SU-DHL-6 (cell line): ENCODE data around the gene ABCC4.

Experiments used
- H2AFZ ChIP-seq: fragments of 200-600 bp; sonication (generic); 2 replicates; pipeline ENCODE4 v1.6.1; 2014; ENCODE audit warnings: low read depth, mild to moderate bottlenecking, moderate library complexity, mixed read lengths, antibody characterized with exemption, low read length; ENCODE audit not compliant: severe bottlenecking
- H3F3A ChIP-seq: fragments of 200-600 bp; shearing (Covaris generic); 2 replicates; pipeline ENCODE4 v1.6.0; 2016; ENCODE audit warnings: antibody characterized with exemption, mild to moderate bottlenecking; ENCODE audit not compliant: insufficient read depth
- H3K27ac ChIP-seq: fragments of 200-600 bp; sonication (generic); 2 replicates; pipeline ENCODE4 v1.5.1; 2016; ENCODE audit warnings: low read depth, mild to moderate bottlenecking, low read length, moderate library complexity, mixed read lengths
- H3K27me3 ChIP-seq: fragments of 200-600 bp; sonication (generic), shearing (Covaris generic); 2 replicates; pipeline ENCODE4 v1.6.0; 2014; ENCODE audit warnings: mild to moderate bottlenecking, low read length
- H3K36me3 ChIP-seq: fragments of 200-600 bp; sonication (generic); 2 replicates; pipeline ENCODE4 v1.6.1; 2014; ENCODE audit warnings: mild to moderate bottlenecking, low read length, mixed read lengths
- H3K4me2 ChIP-seq: fragments of 300-600, 200-600 bp; shearing (Covaris generic), sonication (generic); 2 replicates; pipeline ENCODE4 v1.6.0; 2014; ENCODE audit warnings: low read length, low read depth, mild to moderate bottlenecking; ENCODE audit not compliant: poor library complexity, severe bottlenecking
- H3K4me3 ChIP-seq: fragments of 200-600 bp; sonication (generic); 2 replicates; pipeline ENCODE4 v1.5.1; 2014; ENCODE audit warnings: antibody characterized with exemption, low read length, mild to moderate bottlenecking, mixed read lengths; ENCODE audit not compliant: insufficient read depth, poor library complexity, severe bottlenecking
- H3K79me2 ChIP-seq: fragments of 200-600 bp; sonication (generic); 2 replicates; pipeline ENCODE4 v1.6.1; 2014; ENCODE audit warnings: mild to moderate bottlenecking, low read length, moderate library complexity; ENCODE audit not compliant: insufficient read depth
- H3K9ac ChIP-seq: fragments of 200-600 bp; sonication (generic); 2 replicates; pipeline ENCODE4 v1.7.0; 2014; ENCODE audit warnings: mild to moderate bottlenecking, low read length
- H3K9me2 ChIP-seq: fragments of 200-600 bp; sonication (generic); replicated peaks from 2 replicates; pipeline ENCODE4 v1.6.1; 2014; ENCODE audit warnings: low read length; ENCODE audit not compliant: insufficient read depth
- H3K9me3 ChIP-seq: fragments of 200-600 bp; sonication (generic); 2 replicates; pipeline ENCODE4 v1.6.1; 2014; ENCODE audit warnings: low read length, mixed read lengths; ENCODE audit not compliant: insufficient read depth
- H4K20me1 ChIP-seq: fragments of 200-600 bp; sonication (generic); 2 replicates; pipeline ENCODE4 v1.6.1; 2014; ENCODE audit warnings: low read depth, mild to moderate bottlenecking, antibody characterized with exemption, low read length, moderate library complexity, mixed read lengths
- CTCF ChIP-seq: fragments of 200-600 bp; sonication (generic); IDR thresholded peaks from one replicate; pipeline ENCODE4 v1.5.1; 2017; ENCODE audit warnings: antibody characterized with exemption, mild to moderate bottlenecking, low read length, moderate library complexity; ENCODE audit not compliant: insufficient read depth, poor library complexity, severe bottlenecking
- EZH2phosphoT487 ChIP-seq: fragments of 200-600 bp; sonication (generic), shearing (Covaris generic); conservative IDR thresholded peaks from 2 replicates; pipeline ENCODE4 v1.6.1; 2018; ENCODE audit warnings: mild to moderate bottlenecking, antibody characterized with exemption, low read length, moderate library complexity, mixed read lengths

The ABCC4 gene

GRCh38 chr13:95003019-95003813, 298.0 kb downstream of the ABCC4 start:
- Histone ChIP-seq H3K27ac (no peak overlapping the region), H3F3A (no peaks in the 10 kb centered on the region), H3K9ac (no peak overlapping the region), H2AFZ (no peak overlapping the region), H3K27me3 (no peaks in the 10 kb centered on the region), H4K20me1 (no peaks in the 10 kb centered on the region), H3K9me2 (no peaks in the 10 kb centered on the region), H3K4me3 (no peak overlapping the region), H3K79me2 (no peaks in the 10 kb centered on the region), H3K9me3 (no peaks in the 10 kb centered on the region), H3K4me2 (no peak overlapping the region), H3K36me3 (no peaks in the 10 kb centered on the region)
- no peak for TF ChIP-seq CTCF

- no peaks in the 10 kb centered on the region for H3K79me2 ChIP-seq
- H3K9me3 ChIP-seq: no peaks in the 10 kb centered on the region
- H3K9me2 ChIP-seq: no peaks in the 10 kb centered on the region
- TF ChIP-seq EZH2phosphoT487 (no peak), CTCF (no peak)
- no peaks in the 10 kb centered on the region for H3K27me3 ChIP-seq
- no peaks in the 10 kb centered on the region for H3K36me3 ChIP-seq
- no peaks in the 10 kb centered on the region for H4K20me1 ChIP-seq
- H2AFZ ChIP-seq: no peak overlapping the region
- no peak overlapping the region for H3K4me2 ChIP-seq
- no peaks in the 10 kb centered on the region for H3F3A ChIP-seq
- H3K9ac ChIP-seq: no peak overlapping the region
- H3K27ac ChIP-seq: no peak overlapping the region
- H3K4me3 ChIP-seq: no peak overlapping the region
These were observed 299.1 kb downstream of the ABCC4 start for GRCh38 chr13:95002126-95002525.

- no peak overlapping the region for H3K27ac ChIP-seq
These were observed 301.4 kb downstream of the ABCC4 start for GRCh38 chr13:94999871-95000270.

More at GRCh38 chr13:94999871-95000270, 301.4 kb downstream of the ABCC4 start:
- Histone ChIP-seq H3K36me3 (no peaks in the 10 kb centered on the region), H4K20me1 (no peaks in the 10 kb centered on the region), H3K9me2 (no peaks in the 10 kb centered on the region), H3K79me2 (no peaks in the 10 kb centered on the region), H3F3A (no peaks in the 10 kb centered on the region), H3K4me2 (no peak overlapping the region), H3K9me3 (no peaks in the 10 kb centered on the region), H3K4me3 (no peak overlapping the region), H3K27me3 (no peaks in the 10 kb centered on the region), H2AFZ (no peak overlapping the region), H3K9ac (no peak overlapping the region)
- TF ChIP-seq EZH2phosphoT487 (no peak), CTCF (no peak)
